HepG2 (cell line): Measurements from ENCODE around the gene ZNF628. TPM values are rescaled to one million over a fixed set of nuclear protein-coding genes. Genes with fewer than 3 reads are reported as not detected.

Experiments
- ELF1 ChIP-seq: sonication (generic); formaldehyde crosslinking; IDR thresholded peaks from 2 replicates; pipeline ENCODE4 v1.4.0; 2020; ENCODE audit warnings: missing genetic modification reagents
- FIP1L1 ChIP-seq: fragments of 200-400 bp; formaldehyde crosslinking; IDR thresholded peaks from 2 replicates; pipeline ENCODE4 v1.6.1; 2018; ENCODE audit warnings: low read depth, mild to moderate bottlenecking, low read length, moderate library complexity, borderline replicate concordance; ENCODE audit not compliant: insufficient read depth
- MTF2 ChIP-seq: sonication (generic); formaldehyde crosslinking; IDR thresholded peaks from 2 replicates; pipeline ENCODE4 v1.5.0; 2020; ENCODE audit warnings: missing genetic modification reagents, borderline replicate concordance
- PITX1 ChIP-seq: sonication (generic); formaldehyde crosslinking; IDR thresholded peaks from 2 replicates; pipeline ENCODE4 v1.5.1; 2020; ENCODE audit warnings: mild to moderate bottlenecking, missing genetic modification reagents
- SP140L ChIP-seq: sonication (generic); formaldehyde crosslinking; IDR thresholded peaks from 2 replicates; pipeline ENCODE4 v1.4.0; 2020; ENCODE audit warnings: missing genetic modification reagents, borderline replicate concordance
- ZNF331 ChIP-seq: sonication (generic); formaldehyde crosslinking; IDR thresholded peaks from 2 replicates; pipeline ENCODE4 v1.4.0; 2020; ENCODE audit warnings: missing genetic modification reagents
- ZNF337 ChIP-seq: sonication (generic); formaldehyde crosslinking; IDR thresholded peaks from 2 replicates; pipeline ENCODE4 v1.5.1; 2020; ENCODE audit warnings: missing genetic modification reagents, low read depth, mild to moderate bottlenecking, borderline replicate concordance
- ZNF430 ChIP-seq: sonication (generic); formaldehyde crosslinking; IDR thresholded peaks from 2 replicates; pipeline ENCODE4 v1.9.0; 2021; ENCODE audit warnings: mild to moderate bottlenecking, missing genetic modification reagents
- ZNF660 ChIP-seq: sonication (generic); formaldehyde crosslinking; IDR thresholded peaks from 2 replicates; pipeline ENCODE4 v1.5.1; 2020; ENCODE audit warnings: mild to moderate bottlenecking, low read depth, missing genetic modification reagents, borderline replicate concordance
- ZNF83 ChIP-seq: sonication (generic); formaldehyde crosslinking; IDR thresholded peaks from 2 replicates; pipeline ENCODE4 v1.4.0; 2020; ENCODE audit warnings: missing genetic modification reagents, mild to moderate bottlenecking, borderline replicate concordance
- polyA plus RNA-seq, 8 experiments: library from polyadenylated mRNA; depleted of rRNA in 3 of 8; stranded (reverse) in 7 of 8; unstranded in 1 of 8; fragments of >200 nt; fragmentation: Illumina TruSeq in 4 of 8; extraction: Trizol in 4 of 8; gene quantifications; 2 replicates each; pipeline versions ENCODE4 v1.2.1 to v1.2.3, GENCODE V29; 2011 to 2016; ENCODE audit warnings: low read depth in 4 of 8, missing spikeins in 1 of 8, mixed read lengths in 1 of 8; ENCODE audit not compliant: insufficient read depth in 1 of 8
- total RNA-seq, 5 experiments: library from RNA; depleted of rRNA; stranded (reverse); fragments of >200 nt; fragmentation: Illumina TruSeq; extraction: Trizol; gene quantifications; 2 replicates each; pipeline ENCODE4 v1.2.3, GENCODE V29; 2016; ENCODE audit warnings: low read depth in 1 of 5
- TF ChIP-seq, protein P1 (sequence below): sonication (generic); formaldehyde crosslinking; IDR thresholded peaks from 2 replicates; pipeline ENCODE4 v1.4.0; 2020; ENCODE audit warnings: missing genetic modification reagents
- TF ChIP-seq, protein P2 (sequence below): sonication (generic); formaldehyde crosslinking; IDR thresholded peaks from 2 replicates; pipeline ENCODE4 v1.9.0; 2021; ENCODE audit warnings: missing genetic modification reagents, borderline replicate concordance
- TF ChIP-seq, protein P3 (sequence below): sonication (generic); formaldehyde crosslinking; IDR thresholded peaks from 2 replicates; pipeline ENCODE4 v1.5.1; 2020; ENCODE audit warnings: mild to moderate bottlenecking, missing genetic modification reagents
- TF ChIP-seq, protein P4 (sequence below): sonication (generic); formaldehyde crosslinking; conservative IDR thresholded peaks from 2 replicates; pipeline ENCODE4 v1.5.0; 2020; ENCODE audit warnings: missing genetic modification reagents

ZNF628 gene
- total and polyA plus RNA-seq, 2 of the 13 experiments (the other 11 are each of a cell fraction or from before 2014, with no cell fraction given), result 0.54 to 1.2 TPM

DNA sequence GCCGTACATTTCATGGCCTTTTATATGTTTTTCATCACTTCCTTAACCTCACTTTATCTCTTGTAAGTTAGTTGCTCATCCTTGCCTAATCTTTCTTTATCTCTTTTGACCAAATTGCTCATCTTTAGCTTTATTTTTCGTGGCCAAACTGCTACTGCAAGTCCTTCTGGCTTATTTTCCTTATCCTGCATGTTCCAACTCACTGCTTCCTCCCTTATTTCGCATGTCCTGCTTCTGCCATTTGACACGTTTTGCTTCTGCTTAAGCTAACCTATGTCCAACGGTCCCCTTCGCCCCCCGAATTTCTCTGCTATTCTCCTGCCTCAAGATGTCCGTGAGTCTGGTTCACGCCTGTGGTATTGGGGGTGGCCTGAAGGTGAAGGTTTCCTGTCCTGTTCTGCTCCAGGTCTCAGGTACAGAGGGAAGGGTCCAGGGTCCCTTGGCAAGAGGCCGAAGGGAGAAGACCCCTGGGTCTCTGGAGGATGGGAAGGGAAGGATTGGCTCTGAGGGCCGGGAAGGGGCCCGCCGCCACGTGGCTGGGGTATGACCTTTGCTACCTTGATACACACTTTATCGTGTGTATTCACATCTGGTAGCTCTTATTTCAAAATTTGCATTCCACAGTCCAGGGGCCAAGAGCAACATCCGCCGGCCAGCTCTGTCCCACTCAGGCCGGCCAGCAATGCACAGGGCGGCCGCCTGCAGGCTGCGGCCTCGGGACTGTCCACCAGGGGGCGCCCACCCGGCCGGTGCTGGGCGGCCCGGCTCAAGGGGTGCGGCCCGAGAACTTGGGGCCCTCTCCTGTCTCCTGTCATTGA is 9.0 kb upstream of the ZNF628 start (continued):
- TF ChIP-seq, protein P1, sequence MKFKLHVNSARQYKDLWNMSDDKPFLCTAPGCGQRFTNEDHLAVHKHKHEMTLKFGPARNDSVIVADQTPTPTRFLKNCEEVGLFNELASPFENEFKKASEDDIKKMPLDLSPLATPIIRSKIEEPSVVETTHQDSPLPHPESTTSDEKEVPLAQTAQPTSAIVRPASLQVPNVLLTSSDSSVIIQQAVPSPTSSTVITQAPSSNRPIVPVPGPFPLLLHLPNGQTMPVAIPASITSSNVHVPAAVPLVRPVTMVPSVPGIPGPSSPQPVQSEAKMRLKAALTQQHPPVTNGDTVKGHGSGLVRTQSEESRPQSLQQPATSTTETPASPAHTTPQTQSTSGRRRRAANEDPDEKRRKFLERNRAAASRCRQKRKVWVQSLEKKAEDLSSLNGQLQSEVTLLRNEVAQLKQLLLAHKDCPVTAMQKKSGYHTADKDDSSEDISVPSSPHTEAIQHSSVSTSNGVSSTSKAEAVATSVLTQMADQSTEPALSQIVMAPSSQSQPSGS, result no peak
- TF ChIP-seq ZNF660 (CRISPR knock-in tag) (no peak), SP140L (CRISPR knock-in tag) (no peak), MTF2 (CRISPR knock-in tag) (no peak), FIP1L1 (no peak), ZNF331 (peak; percentile 48), PITX1 (CRISPR knock-in tag) (no peak), ZNF83 (CRISPR knock-in tag) (no peak), ZNF337 (CRISPR knock-in tag) (no peak), ZNF430 (CRISPR knock-in tag) (no peak), ELF1 (CRISPR knock-in tag) (no peak)
- TF ChIP-seq, protein P2, sequence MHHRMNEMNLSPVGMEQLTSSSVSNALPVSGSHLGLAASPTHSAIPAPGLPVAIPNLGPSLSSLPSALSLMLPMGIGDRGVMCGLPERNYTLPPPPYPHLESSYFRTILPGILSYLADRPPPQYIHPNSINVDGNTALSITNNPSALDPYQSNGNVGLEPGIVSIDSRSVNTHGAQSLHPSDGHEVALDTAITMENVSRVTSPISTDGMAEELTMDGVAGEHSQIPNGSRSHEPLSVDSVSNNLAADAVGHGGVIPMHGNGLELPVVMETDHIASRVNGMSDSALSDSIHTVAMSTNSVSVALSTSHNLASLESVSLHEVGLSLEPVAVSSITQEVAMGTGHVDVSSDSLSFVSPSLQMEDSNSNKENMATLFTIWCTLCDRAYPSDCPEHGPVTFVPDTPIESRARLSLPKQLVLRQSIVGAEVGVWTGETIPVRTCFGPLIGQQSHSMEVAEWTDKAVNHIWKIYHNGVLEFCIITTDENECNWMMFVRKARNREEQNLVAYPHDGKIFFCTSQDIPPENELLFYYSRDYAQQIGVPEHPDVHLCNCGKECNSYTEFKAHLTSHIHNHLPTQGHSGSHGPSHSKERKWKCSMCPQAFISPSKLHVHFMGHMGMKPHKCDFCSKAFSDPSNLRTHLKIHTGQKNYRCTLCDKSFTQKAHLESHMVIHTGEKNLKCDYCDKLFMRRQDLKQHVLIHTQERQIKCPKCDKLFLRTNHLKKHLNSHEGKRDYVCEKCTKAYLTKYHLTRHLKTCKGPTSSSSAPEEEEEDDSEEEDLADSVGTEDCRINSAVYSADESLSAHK (CRISPR knock-in tag), result no peak
- TF ChIP-seq, protein P3, sequence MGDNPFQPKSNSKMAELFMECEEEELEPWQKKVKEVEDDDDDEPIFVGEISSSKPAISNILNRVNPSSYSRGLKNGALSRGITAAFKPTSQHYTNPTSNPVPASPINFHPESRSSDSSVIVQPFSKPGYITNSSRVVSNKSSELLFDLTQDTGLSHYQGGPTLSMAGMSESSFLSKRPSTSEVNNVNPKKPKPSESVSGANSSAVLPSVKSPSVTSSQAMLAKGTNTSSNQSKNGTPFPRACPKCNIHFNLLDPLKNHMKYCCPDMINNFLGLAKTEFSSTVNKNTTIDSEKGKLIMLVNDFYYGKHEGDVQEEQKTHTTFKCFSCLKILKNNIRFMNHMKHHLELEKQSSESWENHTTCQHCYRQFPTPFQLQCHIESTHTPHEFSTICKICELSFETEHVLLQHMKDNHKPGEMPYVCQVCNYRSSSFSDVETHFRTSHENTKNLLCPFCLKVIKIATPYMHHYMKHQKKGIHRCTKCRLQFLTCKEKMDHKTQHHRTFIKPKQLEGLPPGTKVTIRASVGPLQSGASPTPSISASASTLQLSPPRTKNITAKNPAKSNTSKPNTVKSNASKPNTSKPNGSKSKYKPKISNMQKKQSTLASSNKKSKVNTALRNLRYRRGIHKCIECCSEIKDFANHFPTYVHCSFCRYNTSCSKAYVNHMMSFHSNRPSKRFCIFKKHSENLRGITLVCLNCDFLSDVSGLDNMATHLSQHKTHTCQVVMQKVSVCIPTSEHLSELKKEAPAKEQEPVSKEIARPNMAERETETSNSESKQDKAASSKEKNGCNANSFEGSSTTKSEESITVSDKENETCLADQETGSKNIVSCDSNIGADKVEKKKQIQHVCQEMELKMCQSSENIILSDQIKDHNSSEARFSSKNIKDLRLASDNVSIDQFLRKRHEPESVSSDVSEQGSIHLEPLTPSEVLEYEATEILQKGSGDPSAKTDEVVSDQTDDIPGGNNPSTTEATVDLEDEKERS (CRISPR knock-in tag), result no peak
- TF ChIP-seq, protein P4, sequence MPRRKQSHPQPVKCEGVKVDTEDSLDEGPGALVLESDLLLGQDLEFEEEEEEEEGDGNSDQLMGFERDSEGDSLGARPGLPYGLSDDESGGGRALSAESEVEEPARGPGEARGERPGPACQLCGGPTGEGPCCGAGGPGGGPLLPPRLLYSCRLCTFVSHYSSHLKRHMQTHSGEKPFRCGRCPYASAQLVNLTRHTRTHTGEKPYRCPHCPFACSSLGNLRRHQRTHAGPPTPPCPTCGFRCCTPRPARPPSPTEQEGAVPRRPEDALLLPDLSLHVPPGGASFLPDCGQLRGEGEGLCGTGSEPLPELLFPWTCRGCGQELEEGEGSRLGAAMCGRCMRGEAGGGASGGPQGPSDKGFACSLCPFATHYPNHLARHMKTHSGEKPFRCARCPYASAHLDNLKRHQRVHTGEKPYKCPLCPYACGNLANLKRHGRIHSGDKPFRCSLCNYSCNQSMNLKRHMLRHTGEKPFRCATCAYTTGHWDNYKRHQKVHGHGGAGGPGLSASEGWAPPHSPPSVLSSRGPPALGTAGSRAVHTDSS, result no peak
